Stimulated activated CD8-positive, alpha-beta memory T cell treated with anti-CD3 and anti-CD28 coated beads, Interleukin-15, amount 100 ng/mL, for 24 hours (primary cell): ENCODE results near the gene OR6C74.

ENCODE experiments used
- DNase-seq: peaks from one replicate; pipeline ENCODE4 v3.0.0-alpha.2; 2020; ENCODE audit warnings: low read depth

Gene OR6C74

DNA sequence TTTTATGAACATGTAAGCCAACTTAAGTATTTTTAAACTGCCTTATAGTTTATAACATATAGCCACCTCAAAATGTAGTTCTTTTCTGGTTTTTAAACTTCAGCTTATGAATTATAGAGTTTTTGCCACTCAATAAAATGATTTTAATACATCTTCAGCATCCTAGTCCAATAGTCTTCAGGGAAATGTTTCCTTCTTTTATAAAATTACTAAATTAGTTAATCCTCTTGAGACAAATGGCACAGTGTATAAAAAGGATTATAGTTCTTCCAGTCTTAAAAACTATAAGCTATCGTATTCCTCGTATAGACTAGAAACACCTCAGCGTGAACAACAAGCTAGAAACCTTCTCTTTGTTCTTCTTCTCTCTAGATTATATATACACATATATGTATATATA is at the start of gene OR6C74:
Gene OR6C74, plus strand, starts transcription at position 301 of the 400 bp plus-strand sequence. CDS start 2,679 bp downstream, outside the sequence.
- DNase-seq: no peak

GRCh38 chr12:55220725-55221124 is 23.7 kb upstream of the OR6C74 start, which contains the start of gene OR10A7:
OR10A7 (plus strand) TSS chr12:55221025; CDS start chr12:55221025, 0 bp downstream.
- no peak for DNase-seq

GRCh38 chr12:55226523-55226922 is 17.9 kb upstream of the OR6C74 start:
- no peak for DNase-seq

GRCh38 chr12:55227643-55228042 is 16.8 kb upstream of the OR6C74 start:
- no peak for DNase-seq

DNA sequence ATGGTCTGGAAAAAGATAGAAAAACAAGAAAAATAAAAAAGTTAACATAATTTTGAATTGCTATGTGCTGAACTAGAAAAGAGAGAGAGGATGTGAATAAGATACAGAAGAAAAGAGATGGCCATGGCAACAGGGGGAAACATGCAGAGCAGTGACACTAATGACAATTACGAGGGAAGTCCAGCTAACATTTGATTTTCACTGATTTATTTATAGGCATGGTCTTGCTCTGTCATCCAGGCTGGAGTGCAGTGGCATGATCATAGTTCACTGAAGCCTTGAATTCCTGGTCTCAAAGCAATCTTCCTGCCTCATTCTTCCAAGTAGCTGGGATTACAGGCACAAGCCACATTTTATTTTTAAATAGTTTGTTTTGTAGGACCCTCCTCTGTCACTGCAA is 1.8 kb downstream of the OR6C74 start:
- no peak for DNase-seq

DNA sequence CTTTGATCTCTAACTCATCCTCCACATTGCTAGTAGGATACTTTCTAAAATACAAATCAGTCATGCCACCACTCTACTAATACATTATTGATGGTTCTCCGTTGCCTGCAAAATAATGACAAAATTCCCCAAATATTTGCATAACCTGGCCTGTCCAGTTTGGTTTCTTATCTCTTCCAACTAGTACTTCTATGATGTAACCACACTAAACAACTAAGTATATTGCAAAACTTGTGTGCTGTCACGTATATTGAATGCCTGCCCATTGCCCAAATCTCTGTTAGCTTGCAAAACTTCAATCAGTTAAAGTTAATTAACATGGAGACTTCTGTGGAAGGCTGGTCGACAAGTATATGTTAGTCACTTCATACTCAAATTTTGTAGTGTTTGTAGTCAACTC is 6.5 kb downstream of the OR6C74 start:
- DNase-seq: no peak

GRCh38 chr12:55253281-55253680 is 8.9 kb downstream of the OR6C74 start:
- DNase-seq: no peak

- no peak for DNase-seq
Observed at GRCh38 chr12:55256831-55257230, 12.4 kb downstream of the OR6C74 start.

DNA sequence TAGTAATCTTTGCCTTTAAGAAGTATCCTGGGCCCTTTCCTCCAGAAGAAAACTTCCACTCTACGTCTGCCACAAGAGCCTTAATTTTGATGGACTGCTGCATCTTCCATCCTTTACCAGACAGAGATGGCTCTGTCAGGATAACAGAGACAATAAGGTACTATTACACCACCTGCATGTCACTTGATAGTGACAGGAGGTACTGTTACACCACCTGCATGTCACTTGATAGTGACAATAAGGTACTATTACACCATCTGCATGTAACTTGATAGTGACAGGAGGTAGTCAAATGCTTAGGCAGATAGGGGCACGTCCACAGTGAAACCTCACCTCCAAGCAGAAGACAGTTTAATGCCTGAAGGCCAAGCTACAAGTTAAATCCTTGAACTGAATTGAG is 13.9 kb downstream of the OR6C74 start:
- DNase-seq: no peak

GRCh38 chr12:55280991-55281390 is 36.6 kb downstream of the OR6C74 start:
- no peak for DNase-seq

GRCh38 chr12:55289999-55290398 is 45.6 kb downstream of the OR6C74 start:
- no peak for DNase-seq
